NOMO-1 treated with DMSO at 0.1 percent for 48 hours (cell line): ENCODE measurements around the gene KCNJ15.

Source experiments
- DNase-seq: peaks from one replicate; lab custom pipeline; 2025; ENCODE audit not compliant: unreplicated experiment; lab: John Stamatoyannopoulos, UW

Gene KCNJ15

DNA sequence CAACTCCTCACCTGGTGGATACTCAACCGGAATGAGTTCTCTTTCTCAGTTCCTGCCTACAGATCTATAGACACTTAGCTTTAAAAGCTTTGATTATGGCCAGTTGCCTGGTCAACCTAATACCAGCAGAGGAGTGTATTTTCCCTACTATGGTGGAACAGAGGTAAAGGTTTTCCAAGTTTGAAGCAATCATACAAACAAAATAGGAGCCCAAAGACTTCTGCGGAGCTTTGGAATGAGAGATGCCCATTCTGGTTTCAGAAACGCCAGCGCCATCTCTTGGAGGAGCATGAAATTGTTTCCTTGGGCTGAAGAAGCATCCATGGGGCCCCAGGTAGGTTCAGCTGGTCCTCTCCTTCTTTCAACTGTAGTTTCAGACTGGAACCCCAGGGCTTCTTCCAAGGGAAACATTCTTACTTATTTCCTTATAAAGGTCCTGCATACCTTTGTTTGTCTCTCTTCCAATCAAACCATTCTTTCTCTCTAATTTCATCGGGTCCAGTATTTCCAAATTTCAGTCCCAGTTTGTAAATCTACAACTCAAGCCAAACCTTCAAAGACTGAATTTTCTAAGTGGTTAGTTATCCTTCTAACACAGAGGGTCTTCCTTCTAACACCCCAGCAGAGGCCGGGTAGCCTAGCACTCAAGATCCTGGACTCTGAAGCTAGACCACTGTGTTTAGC lies 95.9 kb downstream of the KCNJ15 start:
- peak; percentile 49 for DNase-seq

DNA sequence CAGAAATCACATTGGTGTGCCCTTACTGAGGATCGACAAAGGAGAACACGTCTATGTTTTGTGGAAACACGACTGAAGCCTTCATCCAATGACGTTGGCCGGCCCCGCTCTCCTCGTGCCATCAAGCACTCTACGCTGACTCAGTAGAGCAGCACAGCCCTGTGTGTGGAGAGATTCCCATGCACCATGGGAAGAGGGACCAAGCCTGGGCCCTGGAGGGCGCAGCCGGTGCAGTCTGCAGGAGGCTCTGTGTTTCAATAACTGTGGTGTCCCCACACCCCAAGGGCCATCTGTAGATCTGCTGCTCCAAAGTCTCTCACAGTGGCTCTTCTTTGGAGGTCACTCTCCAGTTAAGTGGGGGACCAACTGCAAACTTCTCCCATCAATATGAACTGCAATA lies 97.4 kb downstream of the KCNJ15 start:
- DNase-seq: no peak

DNA sequence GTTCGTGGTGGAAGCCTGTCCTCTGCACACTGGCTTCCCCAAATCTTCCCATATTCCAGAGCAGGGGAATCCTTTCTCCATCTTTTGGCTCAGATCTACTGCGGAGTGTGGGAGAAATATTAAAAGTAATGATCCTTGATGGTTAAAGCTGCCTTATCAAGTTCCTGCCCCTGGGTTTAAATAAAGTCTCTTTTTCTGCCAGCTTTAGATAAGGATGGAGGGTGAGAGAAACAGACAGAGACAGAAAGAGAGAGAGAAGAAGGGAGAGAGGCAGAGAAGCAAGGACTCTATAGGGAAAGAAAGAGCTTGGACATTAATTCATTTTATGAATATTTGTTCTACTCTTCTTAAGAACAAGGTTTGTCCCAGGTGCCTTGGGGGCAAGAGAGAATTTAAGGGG lies 98.0 kb downstream of the KCNJ15 start:
- no peak for DNase-seq

GRCh38 chr21:38355353-38355752 lies 98.6 kb downstream of the KCNJ15 start:
- DNase-seq: no peak

DNA sequence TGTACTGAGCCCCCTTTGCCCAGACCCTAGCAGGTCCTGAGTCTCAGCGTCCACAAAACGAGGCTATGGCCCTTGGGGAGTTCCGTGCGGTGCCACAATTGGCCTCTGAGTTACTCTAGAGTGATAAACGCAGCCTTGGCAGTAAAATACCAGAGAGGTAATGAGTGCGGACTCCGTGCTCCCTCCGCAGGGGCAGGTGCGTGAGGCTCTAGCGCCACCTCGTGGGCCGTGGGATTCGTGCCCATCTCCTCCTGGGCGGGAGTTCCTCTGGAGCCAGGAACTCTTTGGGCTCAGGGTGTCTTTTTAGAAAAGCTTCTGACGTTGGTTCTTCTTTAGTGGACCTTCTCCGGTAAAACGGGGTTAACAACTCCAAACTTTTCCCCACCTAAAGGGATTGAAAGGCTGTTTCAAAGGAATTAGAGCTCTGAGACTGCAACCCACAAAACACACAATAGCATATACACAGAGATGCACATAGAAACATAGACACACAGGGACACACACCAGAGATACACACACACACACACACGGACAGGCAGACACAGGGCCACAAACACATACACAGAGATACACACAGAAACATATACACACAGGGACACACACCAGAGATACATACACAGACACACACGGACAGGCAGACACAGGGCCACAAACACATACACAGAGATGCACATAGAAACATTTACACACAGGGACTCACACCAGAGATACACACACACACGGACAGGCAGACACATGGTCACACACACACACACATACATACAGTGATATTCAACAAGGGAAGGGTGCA lies 99.4 kb downstream of the KCNJ15 start:
- peak; percentile 71 for DNase-seq
